GM21717 (cell line): Measurements from ENCODE around the gene PAIP2.
"Not testable (repeated sequence)": the region's sequence is repeated elsewhere in the genome, so short reads cannot be mapped to it uniquely, and the experiment has no call there.

Experiments
- ATAC-seq: cut with Tn5 transposase; IDR thresholded peaks from one replicate; pipeline ENCODE4 v1.9.1; 2021; ENCODE audit warnings: mild to moderate bottlenecking, moderate library complexity; ENCODE audit not compliant: unreplicated experiment

The PAIP2 gene

GRCh38 chr5:139314276-139314675 is 27.4 kb upstream of the PAIP2 start:
- no peak for ATAC-seq

GRCh38 chr5:139315056-139315615 is 26.5 kb upstream of the PAIP2 start:
- no peak for ATAC-seq

- no peak for ATAC-seq
These were observed 5.8 kb upstream of the PAIP2 start for GRCh38 chr5:139335811-139336210.

GRCh38 chr5:139340051-139340450 is 1.6 kb upstream of the PAIP2 start:
- no peak for ATAC-seq

- ATAC-seq: peak; percentile 21
These were observed 416 bp upstream of the PAIP2 start for GRCh38 chr5:139341187-139341688.

- ATAC-seq: no peak
These were observed 719 bp downstream of the PAIP2 start for GRCh38 chr5:139342423-139342723.

- ATAC-seq: no peak
These were observed 1.8 kb downstream of the PAIP2 start for GRCh38 chr5:139343476-139343875.

- no peak for ATAC-seq
These were observed 2.5 kb downstream of the PAIP2 start for GRCh38 chr5:139344177-139344576.

- ATAC-seq: not testable (repeated sequence)
These were observed 3.8 kb downstream of the PAIP2 start for GRCh38 chr5:139345442-139345841.

GRCh38 chr5:139347863-139348262 is 6.2 kb downstream of the PAIP2 start:
- not testable (repeated sequence) for ATAC-seq

GRCh38 chr5:139354186-139354585 is 12.5 kb downstream of the PAIP2 start:
- no peak for ATAC-seq

- not testable (repeated sequence) for ATAC-seq
These were observed 14.2 kb downstream of the PAIP2 start for GRCh38 chr5:139355900-139356299.

- ATAC-seq: no peak
These were observed 16.4 kb downstream of the PAIP2 start for GRCh38 chr5:139358064-139358463.

GRCh38 chr5:139360384-139360783 is 18.7 kb downstream of the PAIP2 start:
- no peak for ATAC-seq

- ATAC-seq: no peak
These were observed 20.3 kb downstream of the PAIP2 start for GRCh38 chr5:139361835-139362429.

- no peak for ATAC-seq
These were observed 22.3 kb downstream of the PAIP2 start for GRCh38 chr5:139363937-139364336.

- ATAC-seq: no peak
These were observed 22.8 kb downstream of the PAIP2 start for GRCh38 chr5:139364466-139364865.

GRCh38 chr5:139368613-139369012 is 27.0 kb downstream of the PAIP2 start:
- no peak for ATAC-seq

GRCh38 chr5:139369181-139369580 is 27.5 kb downstream of the PAIP2 start:
- ATAC-seq: no peak

GRCh38 chr5:139371482-139372435 is 30.1 kb downstream of the PAIP2 start:
- ATAC-seq: no peak

GRCh38 chr5:139374909-139375308 is 33.3 kb downstream of the PAIP2 start:
- ATAC-seq: no peak

- no peak for ATAC-seq
These were observed 34.7 kb downstream of the PAIP2 start for GRCh38 chr5:139376364-139376763.
